Left ventricle myocardium inferior (tissue), 1 donor: ENCODE results near the gene CRYGC. TPM values are rescaled to one million over a fixed set of nuclear protein-coding genes. Genes with fewer than 3 reads are reported as not detected.
"Not testable (repeated sequence)": the region's sequence is repeated elsewhere in the genome, so short reads cannot be mapped to it uniquely, and the experiment has no call there.

ENCODE experiments used
- DNase-seq: peaks from one replicate; pipeline ENCODE4 v3.0.0-alpha.2; 2020
- H3K27ac ChIP-seq: fragments of 200-600 bp; replicated peaks from 2 replicates; pipeline ENCODE4 v1.8.0; 2021
- H3K27me3 ChIP-seq: fragments of 200-600 bp; 2 replicates; pipeline ENCODE4 v1.8.0; 2021; ENCODE audit warnings: low read depth
- H3K36me3 ChIP-seq: fragments of 200-600 bp; 2 replicates; pipeline ENCODE4 v1.8.0; 2021
- H3K4me1 ChIP-seq: fragments of 200-600 bp; 2 replicates; pipeline ENCODE4 v1.8.0; 2021
- H3K4me3 ChIP-seq: fragments of 200-600 bp; 2 replicates; pipeline ENCODE4 v1.8.0; 2021; ENCODE audit warnings: mild to moderate bottlenecking, moderate library complexity
- H3K9me3 ChIP-seq: fragments of 200-600 bp; replicated peaks from 2 replicates; pipeline ENCODE4 v1.8.0; 2021
- intact Hi-C: fragments of 100-400 bp; cut with micrococcal nuclease; formaldehyde crosslinking; loops from one replicate; pipeline ENCODE4 v1.11.0; 2022
- total RNA-seq: library from RNA; stranded (reverse); fragmentation: NEBNext Ultra II Directional; extraction: Animal tissue kit (Norgen Biotek cat#: 25700); gene quantifications from one replicate; pipeline ENCODE4 v1.2.1, GENCODE V29; 2021
- TF ChIP-seq, protein P1 (sequence below): fragments of 200-600 bp; IDR thresholded peaks from 2 replicates; pipeline ENCODE4 v1.8.0; 2021; ENCODE audit warnings: antibody characterized with exemption, mild to moderate bottlenecking, borderline replicate concordance
- donor health status: DM: no; HTN: yes; CAD: no; lungs with severe emphysema.

CRYGC gene
- total RNA-seq, 1 donor from 2014 or later, result not detected

- H3K27ac ChIP-seq, result no peak overlapping the region
- no peak overlapping the region for H3K4me3 ChIP-seq
- TF ChIP-seq, protein P1, sequence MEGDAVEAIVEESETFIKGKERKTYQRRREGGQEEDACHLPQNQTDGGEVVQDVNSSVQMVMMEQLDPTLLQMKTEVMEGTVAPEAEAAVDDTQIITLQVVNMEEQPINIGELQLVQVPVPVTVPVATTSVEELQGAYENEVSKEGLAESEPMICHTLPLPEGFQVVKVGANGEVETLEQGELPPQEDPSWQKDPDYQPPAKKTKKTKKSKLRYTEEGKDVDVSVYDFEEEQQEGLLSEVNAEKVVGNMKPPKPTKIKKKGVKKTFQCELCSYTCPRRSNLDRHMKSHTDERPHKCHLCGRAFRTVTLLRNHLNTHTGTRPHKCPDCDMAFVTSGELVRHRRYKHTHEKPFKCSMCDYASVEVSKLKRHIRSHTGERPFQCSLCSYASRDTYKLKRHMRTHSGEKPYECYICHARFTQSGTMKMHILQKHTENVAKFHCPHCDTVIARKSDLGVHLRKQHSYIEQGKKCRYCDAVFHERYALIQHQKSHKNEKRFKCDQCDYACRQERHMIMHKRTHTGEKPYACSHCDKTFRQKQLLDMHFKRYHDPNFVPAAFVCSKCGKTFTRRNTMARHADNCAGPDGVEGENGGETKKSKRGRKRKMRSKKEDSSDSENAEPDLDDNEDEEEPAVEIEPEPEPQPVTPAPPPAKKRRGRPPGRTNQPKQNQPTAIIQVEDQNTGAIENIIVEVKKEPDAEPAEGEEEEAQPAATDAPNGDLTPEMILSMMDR, result no peak
- no peaks in the 10 kb centered on the region for H3K36me3 ChIP-seq
- H3K27me3 ChIP-seq, result peaks cover 44% of the 10 kb centered on the region
- H3K9me3 ChIP-seq, result no peaks in the 10 kb centered on the region
- peaks cover 7% of the 10 kb centered on the region for H3K4me1 ChIP-seq
- intact Hi-C loops, result no loop called here
- DNase-seq, result no peak
These were observed 4.4 kb downstream of the CRYGC start for GRCh38 chr2:208125251-208125650.

DNA sequence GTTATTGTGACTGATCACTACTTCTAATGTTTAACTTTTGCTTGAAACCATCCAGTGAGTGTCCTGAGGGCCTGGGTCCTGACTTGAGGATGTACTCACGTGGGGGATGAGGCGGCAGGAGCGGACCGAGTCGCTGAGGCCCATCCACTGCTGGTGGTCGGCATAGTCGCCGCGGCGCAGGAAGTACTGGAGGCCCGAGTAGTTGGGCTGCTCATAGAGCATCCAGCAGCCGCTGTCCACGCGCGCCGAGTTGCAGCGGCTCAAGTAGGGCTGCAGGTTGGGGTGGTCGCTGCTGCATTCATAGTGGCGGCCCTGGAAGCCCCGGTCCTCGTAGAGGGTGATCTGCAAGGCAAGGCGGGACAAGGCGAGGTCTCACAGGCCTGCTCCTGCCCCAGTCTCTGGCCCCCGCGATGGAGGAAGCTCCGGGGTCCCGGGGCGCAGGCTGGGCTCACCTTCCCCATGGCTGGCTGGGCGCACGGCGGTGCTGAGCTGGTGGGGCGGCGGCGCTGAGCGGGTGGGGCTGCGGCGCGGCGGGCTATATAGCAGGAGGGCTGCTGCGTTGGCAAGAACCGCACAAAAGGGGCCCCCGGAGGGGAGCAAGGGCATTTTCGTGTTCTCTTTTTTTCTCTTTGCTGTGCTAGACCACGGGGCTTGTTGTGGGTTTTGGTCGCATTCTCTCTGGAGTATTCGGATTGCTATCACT, 5.5 kb downstream of the CRYGC start, which contains the start of gene CRYGD:
Gene CRYGD, minus strand, starts transcription at position 512 of the 703 bp plus-strand sequence. Its CDS starts 51 bp downstream, at position 461.
- H3K9me3 ChIP-seq, H3K27ac ChIP-seq, H3K4me1 ChIP-seq, H3K36me3 ChIP-seq, DNase-seq, intact Hi-C loops: not testable (repeated sequence)
- Histone ChIP-seq H3K27me3 (peaks cover 44% of the 10 kb centered on the region), H3K4me3 (peak within 1 kb of the TSS; percentile 54)

DNA sequence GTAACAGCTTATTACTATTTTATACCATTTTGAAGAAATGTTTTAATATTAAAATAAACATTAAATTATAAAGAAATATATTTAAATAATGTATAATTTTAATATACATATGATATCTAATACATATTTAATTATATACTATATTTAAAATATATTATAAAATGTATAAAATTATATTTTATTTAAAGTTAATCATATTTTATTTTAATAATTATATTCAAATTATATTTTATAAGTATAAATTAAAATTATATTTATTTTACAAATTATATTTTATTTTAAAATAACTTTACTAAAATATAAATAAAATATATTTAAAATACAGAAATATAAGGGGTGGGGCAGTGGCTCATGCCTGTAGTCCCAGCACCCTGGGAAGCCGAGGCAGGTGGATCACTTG, 7.4 kb downstream of the CRYGC start:
- intact Hi-C loops, result no loop called here
- H3K4me1 ChIP-seq, result peaks cover 7% of the 10 kb centered on the region
- peaks cover 42% of the 10 kb centered on the region for H3K27me3 ChIP-seq
- TF ChIP-seq, protein P1, result no peak
- H3K36me3 ChIP-seq, result no peaks in the 10 kb centered on the region
- no peaks in the 10 kb centered on the region for H3K9me3 ChIP-seq
- H3K27ac ChIP-seq, result no peak overlapping the region
- DNase-seq, result no peak
- no peak overlapping the region for H3K4me3 ChIP-seq

DNA sequence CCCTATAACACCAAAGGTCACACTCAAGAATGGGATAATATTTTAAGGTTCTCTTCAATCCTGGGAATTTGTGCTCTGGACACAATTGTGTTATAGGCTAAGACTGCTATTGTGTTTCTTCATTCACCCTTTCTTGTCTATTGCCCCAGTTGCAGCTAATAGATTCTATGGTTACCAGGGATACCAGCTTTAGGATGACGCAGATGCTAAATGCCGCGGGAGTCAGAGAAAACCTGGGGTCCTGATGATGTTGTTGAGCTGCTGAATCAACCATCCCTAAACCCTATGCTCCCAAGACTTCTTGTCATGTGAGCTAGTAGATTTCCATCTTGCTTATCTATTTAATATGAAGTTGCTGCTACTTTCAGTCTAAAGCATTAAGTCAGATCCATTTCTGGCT, 10.7 kb downstream of the CRYGC start:
- no peaks in the 10 kb centered on the region for H3K9me3 ChIP-seq
- DNase-seq, result no peak
- peaks cover under 1% of the 10 kb centered on the region for H3K4me1 ChIP-seq
- no peak overlapping the region for H3K4me3 ChIP-seq
- H3K27ac ChIP-seq, result no peak overlapping the region
- TF ChIP-seq, protein P1, result no peak
- intact Hi-C loops, result no loop called here
- no peaks in the 10 kb centered on the region for H3K36me3 ChIP-seq
- peaks cover 32% of the 10 kb centered on the region for H3K27me3 ChIP-seq

DNA sequence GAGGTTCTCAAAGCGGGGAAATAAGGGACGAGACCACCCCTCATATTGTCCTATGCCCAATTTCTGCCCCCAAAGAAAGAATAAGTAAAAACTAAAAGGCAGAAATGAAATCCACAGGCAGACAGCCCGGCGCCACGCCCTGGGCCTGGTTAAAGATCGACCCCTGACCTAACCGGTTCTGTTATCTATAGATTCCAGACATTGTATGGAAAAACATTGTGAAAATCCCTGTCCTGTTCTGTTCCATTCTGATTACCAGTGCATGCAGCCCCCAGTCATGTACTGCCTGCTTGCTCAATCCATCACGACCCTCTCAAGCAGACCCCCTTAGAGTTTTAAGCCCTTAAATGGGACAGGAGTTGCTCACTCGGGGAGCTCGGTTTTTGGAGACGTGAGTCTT, 12.2 kb downstream of the CRYGC start:
- H3K4me3 ChIP-seq, H3K36me3 ChIP-seq, DNase-seq, H3K27ac ChIP-seq, intact Hi-C loops, H3K9me3 ChIP-seq, H3K4me1 ChIP-seq: not testable (repeated sequence)
- peaks cover 35% of the 10 kb centered on the region for H3K27me3 ChIP-seq

- H3K36me3 ChIP-seq, result no peaks in the 10 kb centered on the region
- H3K9me3 ChIP-seq, result no peaks in the 10 kb centered on the region
- intact Hi-C loops, result no loop called here
- peaks cover 60% of the 10 kb centered on the region for H3K27me3 ChIP-seq
- no peak overlapping the region for H3K4me3 ChIP-seq
- H3K4me1 ChIP-seq, result no peaks in the 10 kb centered on the region
- DNase-seq, result no peak
- H3K27ac ChIP-seq, result no peak overlapping the region
- TF ChIP-seq, protein P1, result no peak
These were observed 16.7 kb downstream of the CRYGC start for GRCh38 chr2:208112969-208113368.

DNA sequence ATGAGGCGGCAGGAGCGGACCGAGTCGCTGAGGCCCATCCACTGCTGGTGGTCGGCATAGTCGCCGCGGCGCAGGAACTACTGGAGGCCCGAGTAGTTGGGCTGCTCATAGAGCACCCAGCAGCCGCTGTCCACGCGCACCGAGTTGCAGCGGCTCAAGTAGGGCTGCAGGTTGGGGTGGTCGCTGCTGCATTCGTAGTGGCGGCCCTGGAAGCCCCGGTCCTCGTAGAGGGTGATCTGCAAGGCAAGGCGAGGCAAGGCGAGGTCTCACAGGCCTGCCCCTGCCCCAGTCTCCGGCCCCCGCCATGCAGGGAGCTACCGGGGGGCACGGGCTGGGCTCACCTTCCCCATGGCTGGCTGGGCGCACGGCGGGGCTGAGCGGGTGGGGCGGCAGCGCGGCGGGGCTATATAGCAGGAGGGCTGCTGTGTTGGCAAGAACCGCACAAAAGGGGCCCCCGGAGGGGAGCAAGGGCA, 17.3 kb downstream of the CRYGC start:
- DNase-seq, H3K27ac ChIP-seq, H3K36me3 ChIP-seq, H3K4me3 ChIP-seq, H3K9me3 ChIP-seq, H3K4me1 ChIP-seq, intact Hi-C loops: not testable (repeated sequence)
- peaks cover 63% of the 10 kb centered on the region for H3K27me3 ChIP-seq
